GM12878 (cell line): ENCODE data around the gene TBC1D10B. TPM values are rescaled to one million over a fixed set of nuclear protein-coding genes. Genes with fewer than 3 reads are reported as not detected.

Experiments
- CHD4 ChIP-seq: fragments of 200-600 bp; sonication (generic); IDR thresholded peaks from 2 replicates; pipeline ENCODE4 v1.6.1; 2016; ENCODE audit warnings: mild to moderate bottlenecking
- CREB1 ChIP-seq: IDR thresholded peaks from 2 replicates; pipeline ENCODE4 v1.6.1; 2012; ENCODE audit warnings: low read depth, mild to moderate bottlenecking, inconsistent platforms
- CREM ChIP-seq: IDR thresholded peaks from 2 replicates; pipeline ENCODE4 v1.6.1; 2014; ENCODE audit warnings: antibody characterized with exemption, low read depth
- DPF2 ChIP-seq: fragments of 450-650 bp; IDR thresholded peaks from 2 replicates; pipeline ENCODE4 v1.6.1; 2017; ENCODE audit warnings: mild to moderate bottlenecking
- EZH2 ChIP-seq: IDR thresholded peaks from 2 replicates; pipeline ENCODE4 v1.6.1; 2012; ENCODE audit warnings: low read depth, mild to moderate bottlenecking, control low read depth, inconsistent platforms, low read length, borderline replicate concordance; ENCODE audit not compliant: control insufficient read depth
- IKZF1 ChIP-seq: fragments of 450-650 bp; conservative IDR thresholded peaks from 2 replicates; pipeline ENCODE4 v1.6.1; 2017; ENCODE audit warnings: antibody characterized with exemption, mild to moderate bottlenecking
- KAT2A ChIP-seq: conservative IDR thresholded peaks from 2 replicates; pipeline ENCODE4 v1.6.1; 2011; ENCODE audit warnings: low read depth, low read length; ENCODE audit not compliant: control insufficient read depth
- MXI1 ChIP-seq: fragments of 150-350 bp; IDR thresholded peaks from 2 replicates; pipeline ENCODE4 v1.6.1; 2011; ENCODE audit warnings: low read depth, mild to moderate bottlenecking, inconsistent platforms, low read length, improper control_type of control experiment
- MYC ChIP-seq: IDR thresholded peaks from 2 replicates; pipeline ENCODE4 v1.6.1; 2011; ENCODE audit warnings: mild to moderate bottlenecking, low read length, moderate library complexity, inconsistent platforms; ENCODE audit not compliant: insufficient read depth, insufficient replicate concordance, insufficient read length, severe bottlenecking
- NFXL1 ChIP-seq: fragments of 450-650 bp; IDR thresholded peaks from 2 replicates; pipeline ENCODE4 v1.6.1; 2017; ENCODE audit warnings: antibody characterized with exemption, mild to moderate bottlenecking, borderline replicate concordance
- NR2C2 ChIP-seq: IDR thresholded peaks from 2 replicates; pipeline ENCODE4 v1.6.1; 2011; ENCODE audit warnings: borderline replicate concordance, low read depth; ENCODE audit not compliant: control insufficient read depth, insufficient read length
- NR2F1 ChIP-seq: fragments of 450-650 bp; conservative IDR thresholded peaks from 2 replicates; pipeline ENCODE4 v1.6.1; 2017; ENCODE audit warnings: mild to moderate bottlenecking
- PAX5 ChIP-seq: IDR thresholded peaks from 2 replicates; pipeline ENCODE4 v1.6.1; 2011; ENCODE audit warnings: low read depth, low read length, borderline replicate concordance
- RELA ChIP-seq: fragments of 450-650 bp; IDR thresholded peaks from 2 replicates; pipeline ENCODE4 v1.8.0; 2014; ENCODE audit warnings: borderline replicate concordance; ENCODE audit not compliant: partially characterized antibody
- TAF1 ChIP-seq: IDR thresholded peaks from 2 replicates; pipeline ENCODE4 v1.6.1; 2011; ENCODE audit warnings: mild to moderate bottlenecking, low read depth, low read length, borderline replicate concordance
- TARDBP ChIP-seq: IDR thresholded peaks from 2 replicates; pipeline ENCODE4 v1.6.1; 2016; ENCODE audit warnings: borderline replicate concordance
- TCF3 ChIP-seq: IDR thresholded peaks from 2 replicates; pipeline ENCODE4 v1.6.1; 2012; ENCODE audit warnings: low read depth, mild to moderate bottlenecking, low read length, borderline replicate concordance; ENCODE audit not compliant: insufficient read depth
- ZBED1 ChIP-seq: IDR thresholded peaks from 2 replicates; pipeline ENCODE4 v1.6.1; 2016; ENCODE audit warnings: borderline replicate concordance
- polyA plus RNA-seq, 11 experiments: library from polyadenylated mRNA; depleted of rRNA in 4 of 11; unstranded in 6 of 11; stranded (reverse) in 5 of 11; fragments of >200 nt; fragmentation: Nextera tagmentation in 4 of 11; fragmentation: Illumina TruSeq in 1 of 11; extraction: Ambion mirVana in 4 of 11; extraction: Trizol in 1 of 11; gene quantifications; 1 replicate in 1 of 11; 2 replicates in 10 of 11; pipeline versions ENCODE4 v1.2.1 to v1.2.3, GENCODE V29; 2011 to 2016; ENCODE audit warnings: inconsistent platforms in 2 of 11, missing spikeins in 2 of 11, low read depth in 1 of 11
- total RNA-seq, 4 experiments: library from RNA; depleted of rRNA in 3 of 4; stranded (reverse); fragments of >200 nt in 3 of 4; fragmentation: Illumina TruSeq in 1 of 4; extraction: Trizol in 1 of 4; gene quantifications; 2 replicates each; pipeline versions ENCODE4 v1.2.1 to v1.2.3, GENCODE V29; 2013 to 2021
- TF ChIP-seq, protein P1 (sequence below): IDR thresholded peaks from 2 replicates; pipeline ENCODE4 v1.6.1; 2012; ENCODE audit warnings: low read depth, low read length, improper control_type of control experiment
- TF ChIP-seq, protein P2 (sequence below): fragments of 450-650 bp; IDR thresholded peaks from 2 replicates; pipeline ENCODE4 v1.6.1; 2016; ENCODE audit warnings: mild to moderate bottlenecking
- TF ChIP-seq, protein P3 (sequence below): fragments of 450-650 bp; IDR thresholded peaks from 2 replicates; pipeline ENCODE4 v1.6.1; 2018; ENCODE audit warnings: borderline replicate concordance, mild to moderate bottlenecking; ENCODE audit not compliant: partially characterized antibody

TBC1D10B gene
- total and polyA plus RNA-seq, 10 of the 15 experiments (the other 5 are each of a cell fraction or from before 2014, with no cell fraction given) = 2.2 to 51.2 (median 11.6) TPM

DNA sequence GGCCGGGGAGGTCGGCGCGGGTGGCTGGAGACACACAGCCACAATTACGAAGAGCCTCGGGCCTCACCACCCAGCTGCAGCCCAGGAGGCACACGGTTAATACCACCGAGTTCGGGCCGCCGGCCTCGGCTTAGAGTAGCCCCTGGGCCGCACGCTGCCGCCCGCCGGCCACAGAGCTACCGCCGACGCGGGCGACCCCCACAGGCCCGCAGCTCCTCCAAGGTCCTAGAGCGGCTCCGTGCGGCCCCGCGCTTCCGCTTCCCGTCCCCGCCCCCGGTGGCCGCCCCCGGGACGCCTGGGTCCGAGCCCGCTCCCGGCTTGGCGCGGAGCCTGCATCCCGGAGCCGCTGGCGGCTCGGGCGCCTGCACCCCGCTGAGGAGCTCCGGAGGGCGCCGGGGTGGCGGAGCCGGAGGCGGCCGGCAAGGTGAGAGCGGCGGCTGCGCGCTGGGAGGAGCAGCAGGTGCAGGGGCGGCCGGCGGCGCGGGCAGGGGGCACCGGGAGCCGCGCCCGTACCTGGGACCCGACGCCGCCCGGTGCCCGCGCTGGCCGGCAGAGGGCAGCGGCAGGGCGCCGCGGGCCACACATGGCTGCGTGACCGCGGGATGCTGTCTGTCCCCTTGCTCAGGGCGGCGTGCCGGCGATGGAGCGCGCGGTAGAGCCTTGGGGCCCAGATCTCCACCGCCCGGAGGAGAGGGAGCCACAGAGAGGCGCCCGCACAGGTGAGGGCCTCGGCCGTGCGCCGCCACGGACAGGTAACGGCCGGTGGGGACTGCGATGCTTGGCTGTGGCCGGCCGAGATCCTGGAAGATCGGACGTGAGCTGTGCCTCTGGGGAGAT, 25.1 kb upstream of the TBC1D10B start, which contains the start of gene ZNF48 (continued):
- TF ChIP-seq NFXL1 (0 out of 2 replicates have a peak, but pooled peaks have one; percentile 39), TARDBP (peak; percentile 77; the same call in 1 of the 2 replicates), NR2F1 (peak; percentile 73; the same call in 1 of the 2 replicates), DPF2 (peak; percentile 89; the same call in 1 of the 2 replicates), IKZF1 (peak; percentile 94), EZH2 (no peak), PAX5 (0 out of 2 replicates have a peak, but pooled peaks have one; percentile 19), RELA (no peak), CREB1 (peak; percentile 14; the same call in 1 of the 2 replicates), ZBED1 (no peak), KAT2A (no peak), NR2C2 (no peak), CHD4 (no peak), TCF3 (0 out of 2 replicates have a peak, but pooled peaks have one; percentile 14), MXI1 (peak; percentile 62; the same call in 1 of the 2 replicates), CREM (peak; percentile 35; the same call in 1 of the 2 replicates), MYC (no peak), TAF1 (peak; percentile 65; the same call in 1 of the 2 replicates)
- TF ChIP-seq, protein P1, sequence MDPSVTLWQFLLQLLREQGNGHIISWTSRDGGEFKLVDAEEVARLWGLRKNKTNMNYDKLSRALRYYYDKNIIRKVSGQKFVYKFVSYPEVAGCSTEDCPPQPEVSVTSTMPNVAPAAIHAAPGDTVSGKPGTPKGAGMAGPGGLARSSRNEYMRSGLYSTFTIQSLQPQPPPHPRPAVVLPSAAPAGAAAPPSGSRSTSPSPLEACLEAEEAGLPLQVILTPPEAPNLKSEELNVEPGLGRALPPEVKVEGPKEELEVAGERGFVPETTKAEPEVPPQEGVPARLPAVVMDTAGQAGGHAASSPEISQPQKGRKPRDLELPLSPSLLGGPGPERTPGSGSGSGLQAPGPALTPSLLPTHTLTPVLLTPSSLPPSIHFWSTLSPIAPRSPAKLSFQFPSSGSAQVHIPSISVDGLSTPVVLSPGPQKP = peak; percentile 73
- TF ChIP-seq, protein P2, sequence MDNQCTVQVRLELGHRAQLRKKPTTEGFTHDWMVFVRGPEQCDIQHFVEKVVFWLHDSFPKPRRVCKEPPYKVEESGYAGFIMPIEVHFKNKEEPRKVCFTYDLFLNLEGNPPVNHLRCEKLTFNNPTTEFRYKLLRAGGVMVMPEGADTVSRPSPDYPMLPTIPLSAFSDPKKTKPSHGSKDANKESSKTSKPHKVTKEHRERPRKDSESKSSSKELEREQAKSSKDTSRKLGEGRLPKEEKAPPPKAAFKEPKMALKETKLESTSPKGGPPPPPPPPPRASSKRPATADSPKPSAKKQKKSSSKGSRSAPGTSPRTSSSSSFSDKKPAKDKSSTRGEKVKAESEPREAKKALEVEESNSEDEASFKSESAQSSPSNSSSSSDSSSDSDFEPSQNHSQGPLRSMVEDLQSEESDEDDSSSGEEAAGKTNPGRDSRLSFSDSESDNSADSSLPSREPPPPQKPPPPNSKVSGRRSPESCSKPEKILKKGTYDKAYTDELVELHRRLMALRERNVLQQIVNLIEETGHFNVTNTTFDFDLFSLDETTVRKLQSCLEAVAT = no peak
- TF ChIP-seq, protein P3, sequence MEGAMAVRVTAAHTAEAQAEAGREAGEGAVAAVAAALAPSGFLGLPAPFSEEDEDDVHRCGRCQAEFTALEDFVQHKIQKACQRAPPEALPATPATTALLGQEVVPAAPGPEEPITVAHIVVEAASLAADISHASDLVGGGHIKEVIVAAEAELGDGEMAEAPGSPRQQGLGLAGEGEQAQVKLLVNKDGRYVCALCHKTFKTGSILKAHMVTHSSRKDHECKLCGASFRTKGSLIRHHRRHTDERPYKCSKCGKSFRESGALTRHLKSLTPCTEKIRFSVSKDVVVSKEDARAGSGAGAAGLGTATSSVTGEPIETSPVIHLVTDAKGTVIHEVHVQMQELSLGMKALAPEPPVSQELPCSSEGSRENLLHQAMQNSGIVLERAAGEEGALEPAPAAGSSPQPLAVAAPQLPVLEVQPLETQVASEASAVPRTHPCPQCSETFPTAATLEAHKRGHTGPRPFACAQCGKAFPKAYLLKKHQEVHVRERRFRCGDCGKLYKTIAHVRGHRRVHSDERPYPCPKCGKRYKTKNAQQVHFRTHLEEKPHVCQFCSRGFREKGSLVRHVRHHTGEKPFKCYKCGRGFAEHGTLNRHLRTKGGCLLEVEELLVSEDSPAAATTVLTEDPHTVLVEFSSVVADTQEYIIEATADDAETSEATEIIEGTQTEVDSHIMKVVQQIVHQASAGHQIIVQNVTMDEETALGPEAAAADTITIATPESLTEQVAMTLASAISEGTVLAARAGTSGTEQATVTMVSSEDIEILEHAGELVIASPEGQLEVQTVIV = no peak
